Stomach (tissue), 9 donors: ENCODE measurements around the gene TSPAN2. TPM values are rescaled to one million over a fixed set of nuclear protein-coding genes. Genes with fewer than 3 reads are reported as not detected.

ENCODE experiments used
- DNase-seq, 2 donors: peaks; one replicate each; pipeline versions ENCODE4 v3.0.0 to v3.0.0-alpha.2; 2013 to 2019
- H3K27ac ChIP-seq, 5 donors: fragments of 200-600 bp in 4 of 5; sonication (generic) in 4 of 5; one replicate each; pipeline ENCODE4 v1.5.1; 2013 to 2019; ENCODE audit warnings: mild to moderate bottlenecking in 1 of 5, moderate library complexity in 1 of 5
- H3K27me3 ChIP-seq, 3 donors: fragments of 200-600 bp; sonication (generic); one replicate each; pipeline ENCODE4 v1.5.1; 2017 to 2019; ENCODE audit warnings: mixed run types in 1 of 3
- H3K36me3 ChIP-seq, 4 donors: fragments of 200-600 bp; sonication (generic); 1 replicate in 3 of 4; 2 replicates in 1 of 4; pipeline ENCODE4 v1.5.1; 2016 to 2019
- H3K4me1 ChIP-seq, 4 donors: fragments of 200-600 bp; sonication (generic); one replicate each; pipeline ENCODE4 v1.5.1; 2016 to 2019
- H3K4me3 ChIP-seq, 4 donors: fragments of 200-600 bp; sonication (generic) in 3 of 4; one replicate each; pipeline ENCODE4 v1.5.1; 2016 to 2019; ENCODE audit warnings: mild to moderate bottlenecking in 1 of 4
- H3K9me3 ChIP-seq, 4 donors: fragments of 200-600 bp; sonication (generic); one replicate each; pipeline ENCODE4 v1.5.1; 2016 to 2019
- EP300 ChIP-seq: sonication (generic); formaldehyde crosslinking; IDR thresholded peaks from one replicate; pipeline ENCODE4 v1.6.1; 2017; ENCODE audit warnings: antibody characterized with exemption
- POLR2A ChIP-seq, 4 donors: fragments of 450-650 bp; IDR thresholded peaks; one replicate each; pipeline ENCODE4 v1.6.1; 2016; ENCODE audit warnings: antibody characterized with exemption in 4 of 4, control low read depth in 2 of 4, mild to moderate bottlenecking in 1 of 4, moderate library complexity in 1 of 4
- POLR2AphosphoS5 ChIP-seq, 3 donors: sonication (generic); formaldehyde crosslinking; IDR thresholded peaks; one replicate each; pipeline ENCODE4 v1.6.1; 2016; ENCODE audit warnings: antibody characterized with exemption in 3 of 3
- WGBS, 5 donors: extraction: QIAGEN DNeasy Blood & Tissue Kit in 3 of 5; methylation state at CpG; one replicate each; pipeline versions ENCODE4 v1.1.5 to v1.1.7; 2013 to 2018; 5-methylcytosine and 5-hydroxymethylcytosine counted together
- intact Hi-C: fragments of 100-400 bp; cut with DNase I; formaldehyde crosslinking; loops from one replicate; pipeline ENCODE4 v1.15.1; 2023; ENCODE audit warnings: low total_unique reads
- polyA plus RNA-seq, 3 donors: library from polyadenylated mRNA; stranded (reverse); fragments of 200-250 nt; gene quantifications; one replicate each; pipeline ENCODE4 v1.2.3, GENCODE V29; 2013
- total RNA-seq, 5 donors: library from RNA; depleted of rRNA; stranded (reverse); fragments of >200 nt; gene quantifications; one replicate each; pipeline versions ENCODE4 v1.1.0 to v1.2.3, GENCODE V29; 2014 to 2016
- TF ChIP-seq, protein P1 (sequence below), 7 experiments: fragments of 450-650 bp in 4 of 7; fragments of 200-600 bp in 3 of 7; sonication (generic) in 3 of 7; IDR thresholded peaks; one replicate each; pipeline ENCODE4 v1.5.1; 2016 to 2019; ENCODE audit warnings: antibody characterized with exemption in 7 of 7, control low read depth in 2 of 7, mild to moderate bottlenecking in 1 of 7
- donor health status: healthy with polysubstance abuse.
- donor health status: Bipolar disorder and iron deficiency.
- donor health status: healthy.

Gene TSPAN2
- total and polyA plus RNA-seq, 8 donors = 2.6 to 39.7 (median 10.2) TPM

GRCh38 chr1:115088871-115089419 is 358 bp downstream of the TSPAN2 start:
- H3K4me1 ChIP-seq = peaks cover 0 to 50% (median 27%) of the 10 kb centered on the region in 4 donors
- TF ChIP-seq POLR2AphosphoS5 (IDR thresholded peaks at IDR 0.05) (no peak), EP300 (no peak), POLR2A (IDR thresholded peaks at IDR 0.05) (no peak)
- TF ChIP-seq, protein P1, sequence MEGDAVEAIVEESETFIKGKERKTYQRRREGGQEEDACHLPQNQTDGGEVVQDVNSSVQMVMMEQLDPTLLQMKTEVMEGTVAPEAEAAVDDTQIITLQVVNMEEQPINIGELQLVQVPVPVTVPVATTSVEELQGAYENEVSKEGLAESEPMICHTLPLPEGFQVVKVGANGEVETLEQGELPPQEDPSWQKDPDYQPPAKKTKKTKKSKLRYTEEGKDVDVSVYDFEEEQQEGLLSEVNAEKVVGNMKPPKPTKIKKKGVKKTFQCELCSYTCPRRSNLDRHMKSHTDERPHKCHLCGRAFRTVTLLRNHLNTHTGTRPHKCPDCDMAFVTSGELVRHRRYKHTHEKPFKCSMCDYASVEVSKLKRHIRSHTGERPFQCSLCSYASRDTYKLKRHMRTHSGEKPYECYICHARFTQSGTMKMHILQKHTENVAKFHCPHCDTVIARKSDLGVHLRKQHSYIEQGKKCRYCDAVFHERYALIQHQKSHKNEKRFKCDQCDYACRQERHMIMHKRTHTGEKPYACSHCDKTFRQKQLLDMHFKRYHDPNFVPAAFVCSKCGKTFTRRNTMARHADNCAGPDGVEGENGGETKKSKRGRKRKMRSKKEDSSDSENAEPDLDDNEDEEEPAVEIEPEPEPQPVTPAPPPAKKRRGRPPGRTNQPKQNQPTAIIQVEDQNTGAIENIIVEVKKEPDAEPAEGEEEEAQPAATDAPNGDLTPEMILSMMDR (IDR thresholded peaks at IDR 0.05) = no peak
- H3K9me3 ChIP-seq = no peaks in the 10 kb centered on the region
- intact Hi-C loops = no loop called here
- H3K27ac ChIP-seq = peak overlapping the region; percentile 64 to 93 (median 84)
- peaks cover 0 to 16% (median 6%) of the 10 kb centered on the region in 3 donors for H3K27me3 ChIP-seq
- DNase-seq = peak in 1 of 2 donors; percentile 15
- WGBS, 5 donors = 4 to 6% (median 5%) methylated on average over 17 to 25 of the region's 25 CpGs
- H3K4me3 ChIP-seq = peak overlapping the region; percentile 68 to 78 (median 75)
- no peaks in the 10 kb centered on the region for H3K36me3 ChIP-seq

DNA sequence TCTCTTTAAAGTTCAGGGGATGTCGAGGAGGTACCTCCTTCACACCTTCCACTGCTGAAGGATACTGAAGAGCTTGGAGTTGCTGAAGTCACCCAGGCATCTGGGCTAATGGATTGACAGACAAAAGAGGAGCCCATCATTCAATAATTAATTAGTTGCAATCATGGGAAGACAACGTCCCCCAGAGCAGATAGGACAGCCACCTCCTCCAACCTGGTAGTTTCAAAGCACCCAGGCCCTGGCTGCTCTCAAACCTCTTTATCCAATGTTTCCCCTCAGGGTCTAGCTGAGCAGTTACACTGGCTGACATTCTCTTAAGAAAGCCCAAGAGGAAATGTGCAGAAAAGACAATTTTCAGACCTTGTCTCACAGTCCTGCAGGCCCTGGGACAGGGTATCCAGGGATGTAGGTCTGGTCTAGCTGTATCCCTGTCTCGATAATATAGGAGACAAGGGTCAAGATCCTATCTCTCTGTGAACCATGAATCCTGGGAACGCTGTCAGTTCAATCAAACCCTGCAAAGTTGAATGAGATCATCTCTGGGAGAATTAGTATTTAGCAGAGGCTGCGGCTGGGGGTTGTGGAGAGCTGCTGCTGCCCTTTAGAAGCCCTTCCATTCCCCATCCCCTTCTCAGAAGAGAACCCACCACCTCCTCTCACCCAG is 1.1 kb downstream of the TSPAN2 start:
- Histone ChIP-seq H3K4me1 (peaks cover 0 to 57% (median 31%) of the 10 kb centered on the region in 4 donors), H3K9me3 (no peaks in the 10 kb centered on the region), H3K27ac (peak overlapping the region; percentile 64 to 93 (median 84)), H3K36me3 (no peaks in the 10 kb centered on the region), H3K4me3 (peak overlapping the region; percentile 68 to 78 (median 75)), H3K27me3 (peaks cover 0 to 16% (median 6%) of the 10 kb centered on the region in 3 donors)
- intact Hi-C loops = no loop called here
- TF ChIP-seq EP300 (no peak), POLR2A (IDR thresholded peaks at IDR 0.05) (no peak), POLR2AphosphoS5 (IDR thresholded peaks at IDR 0.05) (no peak)
- TF ChIP-seq, protein P1 (IDR thresholded peaks at IDR 0.05) = no peak
- peak in 1 of 2 donors; percentile 14 for DNase-seq
- 67 to 87% (median 77%) methylated on average over 5 of the region's 5 CpGs for WGBS, 5 donors

- TF ChIP-seq POLR2AphosphoS5 (IDR thresholded peaks at IDR 0.05) (no peak), POLR2A (IDR thresholded peaks at IDR 0.05) (no peak), EP300 (no peak)
- TF ChIP-seq, protein P1 (IDR thresholded peaks at IDR 0.05) = no peak
- H3K9me3 ChIP-seq = no peaks in the 10 kb centered on the region
- peak in 1 of 2 donors; percentile 37 for DNase-seq
- H3K4me1 ChIP-seq = peaks cover 0 to 58% (median 32%) of the 10 kb centered on the region in 4 donors
- H3K36me3 ChIP-seq = no peaks in the 10 kb centered on the region
- intact Hi-C loops = no loop called here
- peaks cover 0 to 16% (median 6%) of the 10 kb centered on the region in 3 donors for H3K27me3 ChIP-seq
- H3K27ac ChIP-seq = peak overlapping the region in 4 of 5 donors; percentile 21 to 93 (median 66)
- H3K4me3 ChIP-seq = no peak overlapping the region
- 60 to 80% (median 73%) methylated on average over 9 of the region's 9 CpGs for WGBS, 5 donors
These were observed 3.0 kb downstream of the TSPAN2 start for GRCh38 chr1:115086176-115086830.

DNA sequence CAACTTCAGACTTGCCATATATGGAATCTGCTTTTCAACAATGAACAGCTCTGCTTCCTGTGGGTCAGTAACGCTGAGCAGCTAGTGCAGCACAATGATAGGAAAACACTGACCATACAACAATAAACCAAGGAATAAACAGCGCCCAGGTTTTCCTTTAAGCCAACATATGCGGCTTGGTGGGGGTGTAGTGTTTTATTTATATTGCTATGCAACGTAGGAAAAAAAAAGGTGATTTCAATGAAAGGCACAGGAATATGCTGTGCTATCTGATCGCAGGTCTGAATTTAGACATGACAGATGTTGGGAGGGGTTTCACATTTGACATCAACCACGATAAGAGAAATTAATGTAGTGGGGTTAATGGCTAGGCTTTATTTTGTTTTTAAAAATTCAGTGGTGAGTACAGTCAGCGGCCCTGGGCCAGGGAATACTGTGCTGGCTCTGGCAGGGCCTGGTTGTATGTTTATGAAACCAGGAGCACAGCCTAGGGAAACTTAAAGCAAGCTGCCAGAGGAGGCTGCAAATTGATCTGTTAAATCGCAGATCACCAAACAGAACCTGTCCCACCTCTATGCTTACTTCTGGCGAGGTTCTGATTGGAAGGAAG is 4.3 kb downstream of the TSPAN2 start:
- Histone ChIP-seq H3K4me3 (peak overlapping the region in 1 of 4 donors; percentile 3), H3K36me3 (no peaks in the 10 kb centered on the region), H3K27ac (peak overlapping the region in 4 of 5 donors; percentile 21 to 93 (median 64)), H3K4me1 (peaks cover 0 to 51% (median 32%) of the 10 kb centered on the region in 4 donors), H3K27me3 (peaks cover 0 to 16% (median 6%) of the 10 kb centered on the region in 3 donors), H3K9me3 (no peaks in the 10 kb centered on the region)
- TF ChIP-seq POLR2A (IDR thresholded peaks at IDR 0.05) (no peak), EP300 (no peak), POLR2AphosphoS5 (IDR thresholded peaks at IDR 0.05) (no peak)
- TF ChIP-seq, protein P1 (IDR thresholded peaks at IDR 0.05) = no peak
- WGBS, 5 donors = 34 to 50% (median 48%) methylated on average over 9 of the region's 9 CpGs
- intact Hi-C loops = no loop called here
- DNase-seq = peak in 1 of 2 donors; percentile 74
